HCEC 1CT (cell line): Measurements from ENCODE around the gene PRKCB.
"Not testable (repeated sequence)": the region's sequence is repeated elsewhere in the genome, so short reads cannot be mapped to it uniquely, and the experiment has no call there.

Experiments
- DNase-seq: peaks from one replicate; pipeline ENCODE4 v3.0.0-alpha.2; 2017

The PRKCB gene

GRCh38 chr16:24053099-24053946 lies 217.5 kb downstream of the PRKCB start:
- DNase-seq = no peak

- DNase-seq = no peak
Measured at GRCh38 chr16:24054741-24055491, 219.1 kb downstream of the PRKCB start.

- no peak for DNase-seq
Measured at GRCh38 chr16:24062270-24062817, 226.6 kb downstream of the PRKCB start.

- DNase-seq = no peak
Measured at GRCh38 chr16:24069036-24069590, 233.3 kb downstream of the PRKCB start.

GRCh38 chr16:24070851-24071250 lies 235.1 kb downstream of the PRKCB start:
- no peak for DNase-seq

GRCh38 chr16:24071666-24072360 lies 236.0 kb downstream of the PRKCB start:
- no peak for DNase-seq

- DNase-seq = no peak
Measured at GRCh38 chr16:24073321-24073720, 237.5 kb downstream of the PRKCB start.

GRCh38 chr16:24074574-24074973 lies 238.8 kb downstream of the PRKCB start:
- no peak for DNase-seq

GRCh38 chr16:24075302-24075701 lies 239.5 kb downstream of the PRKCB start:
- DNase-seq = no peak

GRCh38 chr16:24075931-24076716 lies 240.3 kb downstream of the PRKCB start:
- no peak for DNase-seq

GRCh38 chr16:24077292-24077691 lies 241.5 kb downstream of the PRKCB start:
- DNase-seq = no peak

GRCh38 chr16:24077966-24078365 lies 242.2 kb downstream of the PRKCB start:
- DNase-seq = no peak

- no peak for DNase-seq
Measured at GRCh38 chr16:24085666-24086065, 249.9 kb downstream of the PRKCB start.

- no peak for DNase-seq
Measured at GRCh38 chr16:24087891-24088410, 252.2 kb downstream of the PRKCB start.

- DNase-seq = no peak
Measured at GRCh38 chr16:24088767-24089166, 253.0 kb downstream of the PRKCB start.

- no peak for DNase-seq
Measured at GRCh38 chr16:24091125-24091524, 255.3 kb downstream of the PRKCB start.

- no peak for DNase-seq
Measured at GRCh38 chr16:24093049-24093448, 257.3 kb downstream of the PRKCB start.

GRCh38 chr16:24094660-24095059 lies 258.9 kb downstream of the PRKCB start:
- DNase-seq = no peak

- no peak for DNase-seq
Measured at GRCh38 chr16:24098896-24099295, 263.1 kb downstream of the PRKCB start.

- no peak for DNase-seq
Measured at GRCh38 chr16:24101431-24101830, 265.6 kb downstream of the PRKCB start.

GRCh38 chr16:24102209-24102660 lies 266.5 kb downstream of the PRKCB start:
- no peak for DNase-seq

- DNase-seq = not testable (repeated sequence)
Measured at GRCh38 chr16:24105471-24105870, 269.7 kb downstream of the PRKCB start.
